Kidney epithelial cell (primary cell): ENCODE measurements around the gene TBC1D4. TPM values are rescaled to one million over a fixed set of nuclear protein-coding genes. Genes with fewer than 3 reads are reported as not detected.

ENCODE experiments used
- DNase-seq: peaks from one replicate; pipeline ENCODE4 v3.0.0-alpha.2; 2010; ENCODE audit warnings: low read depth
- H3K27me3 ChIP-seq: 2 replicates; pipeline ENCODE4 v1.6.0; 2011; ENCODE audit warnings: low read length; ENCODE audit not compliant: control insufficient read depth, insufficient read depth
- H3K36me3 ChIP-seq: 2 replicates; pipeline ENCODE4 v1.5.1; 2011; ENCODE audit warnings: low read length; ENCODE audit not compliant: control insufficient read depth, insufficient read depth
- H3K4me3 ChIP-seq: 2 replicates; pipeline ENCODE4 v1.5.1; 2011; ENCODE audit warnings: low read depth, mild to moderate bottlenecking, control low read depth, low read length
- CTCF ChIP-seq: IDR thresholded peaks from 2 replicates; pipeline ENCODE4 v1.5.1; 2011; ENCODE audit warnings: mild to moderate bottlenecking, moderate library complexity, low read length, control low read depth, inconsistent platforms; ENCODE audit not compliant: insufficient read depth, poor library complexity, severe bottlenecking
- total RNA-seq: library from RNA; depleted of rRNA; stranded (reverse); fragments of >200 nt; gene quantifications from 2 replicates; pipeline ENCODE4 v1.2.3, GENCODE V29; 2015

Gene TBC1D4
- total RNA-seq, 1 donor from 2014 or later = 8.6 TPM

DNA sequence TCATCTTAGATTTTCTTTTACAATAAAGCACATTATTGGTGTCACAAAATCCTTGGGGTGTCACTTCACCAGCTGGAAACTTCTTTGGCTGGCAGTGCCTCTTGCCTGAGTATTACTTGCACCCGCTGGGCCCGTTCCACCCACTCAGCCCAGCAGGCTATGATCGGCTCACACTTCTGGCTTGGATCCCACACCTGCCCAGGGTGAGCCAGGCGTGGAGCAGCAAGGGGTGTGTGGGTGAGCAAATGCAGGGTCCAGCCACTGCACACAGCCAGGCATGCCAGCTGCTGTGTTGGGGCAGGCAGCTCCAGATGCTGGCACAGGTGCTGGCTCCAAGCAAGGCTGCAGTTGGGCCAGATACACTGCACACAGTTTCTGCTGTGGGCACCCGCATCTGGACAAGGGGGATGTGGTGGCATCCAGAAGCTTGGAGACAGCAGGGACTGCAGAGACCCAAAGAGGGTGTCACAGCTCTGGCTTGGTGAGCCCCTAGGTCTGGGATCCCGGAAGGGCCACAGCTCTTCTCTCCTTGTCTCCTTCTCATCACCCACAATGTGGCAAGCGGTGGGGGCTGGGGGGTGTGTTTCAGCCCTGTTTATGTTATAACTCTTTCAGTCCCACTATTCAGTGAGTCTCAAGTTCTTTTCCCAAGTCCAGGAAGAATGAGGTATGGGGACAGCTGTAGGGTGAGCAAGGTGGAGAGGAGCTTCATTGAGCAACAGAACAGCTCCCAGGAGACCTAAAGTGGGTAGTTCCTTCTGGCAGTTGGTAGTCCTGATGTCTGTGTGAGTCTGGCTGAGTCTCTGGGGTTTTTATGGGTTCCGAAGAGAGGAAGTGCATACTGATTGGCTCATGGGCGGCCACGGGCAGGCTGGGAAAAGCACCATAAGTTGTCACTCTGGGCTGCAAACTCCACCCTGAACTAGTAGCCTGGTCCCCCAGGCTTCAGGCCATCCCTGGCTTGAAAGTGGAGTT lies 25.3 kb upstream of the TBC1D4 start:
- H3K27me3 ChIP-seq = no peaks in the 10 kb centered on the region
- DNase-seq = no peak
- TF ChIP-seq CTCF = no peak

DNA sequence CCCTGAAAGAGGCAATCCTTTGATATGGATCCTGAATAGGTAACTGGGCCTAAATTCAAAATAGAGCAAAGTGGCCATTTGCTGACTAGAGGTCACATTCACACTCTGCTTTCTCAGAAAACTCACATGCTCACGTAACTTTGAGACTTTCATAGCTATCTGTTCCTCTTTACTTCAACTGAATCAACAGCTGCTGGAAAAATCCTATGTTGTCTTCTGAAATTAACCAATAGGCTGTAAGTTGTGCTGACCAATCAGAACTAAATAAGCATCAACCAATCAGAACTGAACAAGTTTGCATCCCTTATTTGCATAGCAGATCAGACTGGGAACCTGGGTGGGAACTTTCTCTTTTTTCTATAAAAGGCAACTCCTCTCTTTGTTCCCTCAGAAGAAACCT lies 24.0 kb upstream of the TBC1D4 start:
- no peaks in the 10 kb centered on the region for H3K27me3 ChIP-seq
- TF ChIP-seq CTCF = no peak
- DNase-seq = no peak

More for the DNA sequence above, 25.3 kb upstream of the TBC1D4 start:
- H3K4me3 ChIP-seq = no peak overlapping the region
- no peaks in the 10 kb centered on the region for H3K36me3 ChIP-seq

GRCh38 chr13:75505327-75505726 lies 23.4 kb upstream of the TBC1D4 start:
- H3K36me3 ChIP-seq = no peaks in the 10 kb centered on the region
- no peak for DNase-seq
- TF ChIP-seq CTCF = no peak
- H3K4me3 ChIP-seq = no peak overlapping the region
- H3K27me3 ChIP-seq = no peaks in the 10 kb centered on the region

More for the DNA sequence above, 24.0 kb upstream of the TBC1D4 start:
- Histone ChIP-seq H3K4me3 (no peak overlapping the region), H3K36me3 (no peaks in the 10 kb centered on the region)

DNA sequence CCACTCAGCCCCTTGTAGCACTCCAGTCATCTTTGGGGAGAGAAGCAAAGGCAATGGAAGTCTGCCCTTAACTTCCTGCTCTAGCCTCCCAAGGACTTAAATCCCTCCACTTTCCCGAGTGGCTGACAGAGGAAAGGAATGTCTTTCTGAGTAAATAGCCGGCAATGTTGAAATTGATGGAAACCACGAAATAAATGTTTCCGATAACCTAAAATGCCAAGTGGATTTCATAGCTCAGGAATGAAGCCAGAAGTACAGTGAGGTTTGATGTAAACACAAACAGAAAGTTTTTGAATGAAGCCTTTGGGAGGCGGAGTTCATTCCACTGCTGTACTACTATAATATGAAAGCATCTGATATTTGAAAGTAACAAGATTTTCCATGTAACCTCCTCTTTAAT lies 14.0 kb upstream of the TBC1D4 start:
- no peak for DNase-seq
- Histone ChIP-seq H3K4me3 (no peak overlapping the region), H3K36me3 (no peaks in the 10 kb centered on the region), H3K27me3 (no peaks in the 10 kb centered on the region)
- no peak for TF ChIP-seq CTCF

- no peak for DNase-seq
- TF ChIP-seq CTCF = no peak
- no peak overlapping the region for H3K4me3 ChIP-seq
- no peaks in the 10 kb centered on the region for H3K27me3 ChIP-seq
- H3K36me3 ChIP-seq = no peaks in the 10 kb centered on the region
Measured at GRCh38 chr13:75494491-75494890, 12.5 kb upstream of the TBC1D4 start.
